GM12878 (cell line): ENCODE data around the gene NUMBL. TPM values are rescaled to one million over a fixed set of nuclear protein-coding genes. Genes with fewer than 3 reads are reported as not detected.

ENCODE experiments used
- polyA plus RNA-seq, 11 experiments: library from polyadenylated mRNA; depleted of rRNA in 4 of 11; unstranded in 6 of 11; stranded (reverse) in 5 of 11; fragments of >200 nt; fragmentation: Nextera tagmentation in 4 of 11; fragmentation: Illumina TruSeq in 1 of 11; extraction: Ambion mirVana in 4 of 11; extraction: Trizol in 1 of 11; gene quantifications; 1 replicate in 1 of 11; 2 replicates in 10 of 11; pipeline versions ENCODE4 v1.2.1 to v1.2.3, GENCODE V29; 2011 to 2016; ENCODE audit warnings: inconsistent platforms in 2 of 11, missing spikeins in 2 of 11, low read depth in 1 of 11
- small RNA-seq: library from RNA; depleted of rRNA; stranded (forward); fragments of <200 nt; gene quantifications from one replicate; pipeline ENCODE3, GENCODE V24; 2014
- total RNA-seq, 4 experiments: library from RNA; depleted of rRNA in 3 of 4; stranded (reverse); fragments of >200 nt in 3 of 4; fragmentation: Illumina TruSeq in 1 of 4; extraction: Trizol in 1 of 4; gene quantifications; 2 replicates each; pipeline versions ENCODE4 v1.2.1 to v1.2.3, GENCODE V29; 2013 to 2021

Gene NUMBL
- total and polyA plus RNA-seq, 10 of the 15 experiments (the other 5 are each of a cell fraction or from before 2014, with no cell fraction given), result 0.16 to 9.4 (median 1.9) TPM

Small RNA genes lying within 50 kb of the gene (small RNA-seq; reads per million reads assigned to genes)
- not detected for gene RNU6-195P

Other genes with a start within 250 kb of the NUMBL start
Only the 7 nearest of the 14 such genes appear.
- 6.6 and 8.5 TPM in 2 replicates for gene LTBP4, start 89.3 kb downstream of the NUMBL start, total RNA-seq (2014; rRNA removed)
- 3.1 and 3.7 TPM in 2 replicates for gene LTBP4, start 89.3 kb downstream of the NUMBL start, total RNA-seq (2014; rRNA removed; fragmentation: Illumina TruSeq; extraction: Trizol)
- gene LTBP4, start 89.3 kb downstream of the NUMBL start, total RNA-seq (2021), result 34.6 and 35.9 TPM in 2 replicates
- 1.5 and 2.7 TPM in 2 replicates for gene LTBP4, start 89.3 kb downstream of the NUMBL start, polyA plus RNA-seq (2011; rRNA removed)
- 2.6 and 5.9 TPM in 2 replicates for gene LTBP4, start 89.3 kb downstream of the NUMBL start, polyA plus RNA-seq (2014; fragmentation: Illumina TruSeq; extraction: Trizol)
- under 1 TPM in 1 of 2 experiments, not detected in 1; 0.09 TPM for gene LTBP4, start 89.3 kb downstream of the NUMBL start, polyA plus RNA-seq (2014; fragmentation: Nextera tagmentation; extraction: Ambion mirVana)
- gene LTBP4, start 89.3 kb downstream of the NUMBL start, polyA plus RNA-seq (2014; rRNA removed), result 21.8 and 23.5 TPM in 2 replicates
- 1 to 10 TPM; 8.8 to 9.5 TPM for gene LTBP4, start 89.3 kb downstream of the NUMBL start, polyA plus RNA-seq (2016; fragmentation: Nextera tagmentation; extraction: Ambion mirVana)
- 22.5 and 26.7 TPM in 2 replicates for gene COQ8B, start 26.2 kb upstream of the NUMBL start, total RNA-seq (2014; rRNA removed)
- 13.2 and 13.6 TPM in 2 replicates for gene COQ8B, start 26.2 kb upstream of the NUMBL start, total RNA-seq (2014; rRNA removed; fragmentation: Illumina TruSeq; extraction: Trizol)
- gene COQ8B, start 26.2 kb upstream of the NUMBL start, total RNA-seq (2021), result 30.4 and 38.8 TPM in 2 replicates
- gene COQ8B, start 26.2 kb upstream of the NUMBL start, polyA plus RNA-seq (2011; rRNA removed), result 16.9 and 30.1 TPM in 2 replicates
- gene COQ8B, start 26.2 kb upstream of the NUMBL start, polyA plus RNA-seq (2014; fragmentation: Illumina TruSeq; extraction: Trizol), result 2.5 and 7.6 TPM in 2 replicates
- under 1 TPM; 0.39 to 0.57 TPM for gene COQ8B, start 26.2 kb upstream of the NUMBL start, polyA plus RNA-seq (2014; fragmentation: Nextera tagmentation; extraction: Ambion mirVana)
- 34.8 and 37.1 TPM in 2 replicates for gene COQ8B, start 26.2 kb upstream of the NUMBL start, polyA plus RNA-seq (2014; rRNA removed)
- gene COQ8B, start 26.2 kb upstream of the NUMBL start, polyA plus RNA-seq (2016; fragmentation: Nextera tagmentation; extraction: Ambion mirVana), result 10 to 100 TPM; 16.5 to 17.2 TPM
- gene ITPKC, start 26.5 kb upstream of the NUMBL start, total RNA-seq (2014; rRNA removed), result 4.7 and 5.3 TPM in 2 replicates
- 3.5 and 3.9 TPM in 2 replicates for gene ITPKC, start 26.5 kb upstream of the NUMBL start, total RNA-seq (2014; rRNA removed; fragmentation: Illumina TruSeq; extraction: Trizol)
- 6.3 and 6.5 TPM in 2 replicates for gene ITPKC, start 26.5 kb upstream of the NUMBL start, total RNA-seq (2021)
- 3.7 and 6.4 TPM in 2 replicates for gene ITPKC, start 26.5 kb upstream of the NUMBL start, polyA plus RNA-seq (2011; rRNA removed)
- gene ITPKC, start 26.5 kb upstream of the NUMBL start, polyA plus RNA-seq (2014; fragmentation: Illumina TruSeq; extraction: Trizol), result 1.7 and 3.3 TPM in 2 replicates
- under 1 TPM; 0.03 to 0.26 TPM for gene ITPKC, start 26.5 kb upstream of the NUMBL start, polyA plus RNA-seq (2014; fragmentation: Nextera tagmentation; extraction: Ambion mirVana)
- gene ITPKC, start 26.5 kb upstream of the NUMBL start, polyA plus RNA-seq (2014; rRNA removed), result 6.0 and 7.6 TPM in 2 replicates
- gene ITPKC, start 26.5 kb upstream of the NUMBL start, polyA plus RNA-seq (2016; fragmentation: Nextera tagmentation; extraction: Ambion mirVana), result 1 to 10 TPM; 1.3 to 3.5 TPM
- 2.9 and 5.4 TPM in 2 replicates for gene ACTMAP, start 59.8 kb upstream of the NUMBL start, total RNA-seq (2014; rRNA removed)
- gene ACTMAP, start 59.8 kb upstream of the NUMBL start, total RNA-seq (2014; rRNA removed; fragmentation: Illumina TruSeq; extraction: Trizol), result 2.3 and 3.0 TPM in 2 replicates
- gene ACTMAP, start 59.8 kb upstream of the NUMBL start, total RNA-seq (2021), result 22.9 and 26.2 TPM in 2 replicates
- gene ACTMAP, start 59.8 kb upstream of the NUMBL start, polyA plus RNA-seq (2011; rRNA removed), result 4.0 and 10.0 TPM in 2 replicates
- gene ACTMAP, start 59.8 kb upstream of the NUMBL start, polyA plus RNA-seq (2014; fragmentation: Illumina TruSeq; extraction: Trizol), result 15.5 and 15.7 TPM in 2 replicates
- 1 to 10 TPM; 4.7 to 8.2 TPM for gene ACTMAP, start 59.8 kb upstream of the NUMBL start, polyA plus RNA-seq (2014; fragmentation: Nextera tagmentation; extraction: Ambion mirVana)
- 12.2 and 13.3 TPM in 2 replicates for gene ACTMAP, start 59.8 kb upstream of the NUMBL start, polyA plus RNA-seq (2014; rRNA removed)
- gene ACTMAP, start 59.8 kb upstream of the NUMBL start, polyA plus RNA-seq (2016; fragmentation: Nextera tagmentation; extraction: Ambion mirVana), result 10 to 100 TPM; 16.1 to 20.8 TPM
- 260 and 299 TPM in 2 replicates for gene SNRPA, start 60.6 kb upstream of the NUMBL start, total RNA-seq (2014; rRNA removed)
- gene SNRPA, start 60.6 kb upstream of the NUMBL start, total RNA-seq (2014; rRNA removed; fragmentation: Illumina TruSeq; extraction: Trizol), result 130 and 137 TPM in 2 replicates
- gene SNRPA, start 60.6 kb upstream of the NUMBL start, total RNA-seq (2021), result 186 and 196 TPM in 2 replicates
- 115 and 219 TPM in 2 replicates for gene SNRPA, start 60.6 kb upstream of the NUMBL start, polyA plus RNA-seq (2011; rRNA removed)
- gene SNRPA, start 60.6 kb upstream of the NUMBL start, polyA plus RNA-seq (2014; fragmentation: Illumina TruSeq; extraction: Trizol), result 164 and 166 TPM in 2 replicates
- gene SNRPA, start 60.6 kb upstream of the NUMBL start, polyA plus RNA-seq (2014; fragmentation: Nextera tagmentation; extraction: Ambion mirVana), result 10 to 100 TPM; 14.8 to 32.8 TPM
- 297 and 367 TPM in 2 replicates for gene SNRPA, start 60.6 kb upstream of the NUMBL start, polyA plus RNA-seq (2014; rRNA removed)
- 100 to 1,000 TPM; 241 to 257 TPM for gene SNRPA, start 60.6 kb upstream of the NUMBL start, polyA plus RNA-seq (2016; fragmentation: Nextera tagmentation; extraction: Ambion mirVana)
- gene MIA, start 84.9 kb upstream of the NUMBL start, total RNA-seq (2014; rRNA removed), result 0.33 and 0.40 TPM in 2 replicates
- gene MIA, start 84.9 kb upstream of the NUMBL start, total RNA-seq (2014; rRNA removed; fragmentation: Illumina TruSeq; extraction: Trizol), result not detected in 2 replicates
- gene MIA, start 84.9 kb upstream of the NUMBL start, total RNA-seq (2021), result 0.92 TPM in 1 of 2 replicates, not detected in the other
- gene MIA, start 84.9 kb upstream of the NUMBL start, polyA plus RNA-seq (2011; rRNA removed), result 0.16 and 0.39 TPM in 2 replicates
- not detected in 2 replicates for gene MIA, start 84.9 kb upstream of the NUMBL start, polyA plus RNA-seq (2014; fragmentation: Illumina TruSeq; extraction: Trizol)
- gene MIA, start 84.9 kb upstream of the NUMBL start, polyA plus RNA-seq (2014; fragmentation: Nextera tagmentation; extraction: Ambion mirVana), result 1 to 10 TPM; 1.4 to 1.6 TPM
- 0.36 TPM in 1 of 2 replicates, not detected in the other for gene MIA, start 84.9 kb upstream of the NUMBL start, polyA plus RNA-seq (2014; rRNA removed)
- gene MIA, start 84.9 kb upstream of the NUMBL start, polyA plus RNA-seq (2016; fragmentation: Nextera tagmentation; extraction: Ambion mirVana), result 1 to 10 TPM; 1.6 to 2.7 TPM
- 27.8 and 30.4 TPM in 2 replicates for gene RAB4B, start 87.6 kb upstream of the NUMBL start, total RNA-seq (2014; rRNA removed)
- 9.8 and 11.5 TPM in 2 replicates for gene RAB4B, start 87.6 kb upstream of the NUMBL start, total RNA-seq (2014; rRNA removed; fragmentation: Illumina TruSeq; extraction: Trizol)
- gene RAB4B, start 87.6 kb upstream of the NUMBL start, total RNA-seq (2021), result 32.9 and 38.2 TPM in 2 replicates
- gene RAB4B, start 87.6 kb upstream of the NUMBL start, polyA plus RNA-seq (2011; rRNA removed), result 14.9 and 25.1 TPM in 2 replicates
- gene RAB4B, start 87.6 kb upstream of the NUMBL start, polyA plus RNA-seq (2014; fragmentation: Illumina TruSeq; extraction: Trizol), result 3.5 and 13.7 TPM in 2 replicates
- gene RAB4B, start 87.6 kb upstream of the NUMBL start, polyA plus RNA-seq (2014; fragmentation: Nextera tagmentation; extraction: Ambion mirVana), result 1 to 10 TPM in 1 of 2 experiments, under 1 TPM in 1; 0.60 to 3.2 TPM
- gene RAB4B, start 87.6 kb upstream of the NUMBL start, polyA plus RNA-seq (2014; rRNA removed), result 43.1 and 51.5 TPM in 2 replicates
- gene RAB4B, start 87.6 kb upstream of the NUMBL start, polyA plus RNA-seq (2016; fragmentation: Nextera tagmentation; extraction: Ambion mirVana), result 10 to 100 TPM; 47.9 to 50.0 TPM